Type B pancreatic cell (in vitro differentiated cells): ENCODE results near the gene SIX1. TPM values are rescaled to one million over a fixed set of nuclear protein-coding genes. Genes with fewer than 3 reads are reported as not detected.
A peak's percentile ranks its signal among the peaks of the same experiment; 100 is the strongest.

Experiments
- DNase-seq: peaks from one replicate; pipeline ENCODE4 v3.0.0; 2021; ENCODE audit warnings: mixed read lengths; ENCODE audit not compliant: unreplicated experiment; ENCODE audit errors: extremely low spot score
- H3K27ac Mint-ChIP-seq: 2 replicates; pipeline ENCODE4 v1.8.0; 2021; ENCODE audit warnings: mild to moderate bottlenecking, mixed read lengths
- H3K27me3 Mint-ChIP-seq: 2 replicates; pipeline ENCODE4 v1.8.0; 2021; ENCODE audit warnings: mixed read lengths
- H3K36me3 Mint-ChIP-seq: 2 replicates; pipeline ENCODE4 v1.8.0; 2021; ENCODE audit warnings: mixed read lengths
- H3K4me1 Mint-ChIP-seq: one replicate; pipeline ENCODE4 v1.8.0; 2021; ENCODE audit warnings: mixed read lengths; ENCODE audit not compliant: unreplicated experiment
- H3K4me3 Mint-ChIP-seq: 2 replicates; pipeline ENCODE4 v1.8.0; 2021; ENCODE audit warnings: mild to moderate bottlenecking, mixed read lengths
- H3K9me3 Mint-ChIP-seq: 2 replicates; pipeline ENCODE4 v1.8.0; 2021; ENCODE audit warnings: mixed read lengths
- CTCF ChIP-seq: fragments of 200-600 bp; sonication (generic); conservative IDR thresholded peaks from 2 replicates; pipeline ENCODE4 v1.5.0; 2021; ENCODE audit warnings: antibody characterized with exemption, mild to moderate bottlenecking
- total RNA-seq: library from RNA; stranded (reverse); gene quantifications from 2 replicates; pipeline ENCODE4 v1.2.1, GENCODE V29; 2021; ENCODE audit warnings: low replicate concordance

The SIX1 gene
- total RNA-seq, 1 donor from 2014 or later = 32.6 TPM

DNA sequence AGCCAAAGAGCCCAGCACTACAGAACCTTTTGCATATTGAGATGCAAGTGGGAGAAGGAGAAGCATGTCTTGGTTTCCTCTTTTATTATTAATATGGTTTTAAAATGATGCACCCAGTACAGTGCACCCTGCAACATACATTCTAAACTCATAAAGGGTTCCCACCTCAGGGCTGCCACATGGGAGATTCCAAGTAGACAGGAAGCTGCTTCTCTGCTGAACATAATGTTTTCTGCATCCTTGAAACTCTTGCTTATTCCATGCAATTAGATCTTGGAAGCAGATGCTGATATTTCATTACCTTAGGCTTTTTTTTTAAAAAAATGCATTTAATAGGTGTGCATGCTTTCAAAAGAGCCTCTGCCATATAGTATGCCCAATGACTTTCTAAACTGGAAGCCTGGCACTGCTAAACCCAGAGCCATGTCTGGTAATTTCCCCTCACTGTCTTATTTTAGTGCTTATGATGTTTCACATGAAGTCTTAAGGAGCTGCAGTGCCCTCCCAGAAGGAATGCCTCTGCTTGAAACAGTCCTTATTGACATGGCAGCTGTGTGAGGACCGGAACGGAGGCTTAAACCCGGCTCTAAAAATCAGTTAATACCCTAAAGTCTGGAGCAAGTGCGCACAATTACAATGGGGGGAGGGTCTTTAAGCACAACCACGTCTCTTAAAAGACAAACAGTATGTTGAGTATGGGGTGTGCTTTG is 2.0 kb upstream of the SIX1 start:
- Mint-ChIP-seq H3K4me3 (peak overlapping the region; percentile 94), H3K27ac (peak overlapping the region; percentile 48), H3K4me1 (peaks cover 50% of the 10 kb centered on the region), H3K27me3 (peaks cover 94% of the 10 kb centered on the region), H3K9me3 (no peaks in the 10 kb centered on the region), H3K36me3 (peaks cover 3% of the 10 kb centered on the region)
- no peak for TF ChIP-seq CTCF
- no peak for DNase-seq

GRCh38 chr14:60650373-60650961 is 1.2 kb upstream of the SIX1 start:
- Mint-ChIP-seq H3K9me3 (no peaks in the 10 kb centered on the region), H3K4me3 (peak overlapping the region; percentile 94), H3K27me3 (peaks cover 94% of the 10 kb centered on the region), H3K4me1 (peaks cover 43% of the 10 kb centered on the region), H3K27ac (peak overlapping the region; percentile 50), H3K36me3 (peaks cover 3% of the 10 kb centered on the region)
- no peak for DNase-seq
- no peak for TF ChIP-seq CTCF

DNA sequence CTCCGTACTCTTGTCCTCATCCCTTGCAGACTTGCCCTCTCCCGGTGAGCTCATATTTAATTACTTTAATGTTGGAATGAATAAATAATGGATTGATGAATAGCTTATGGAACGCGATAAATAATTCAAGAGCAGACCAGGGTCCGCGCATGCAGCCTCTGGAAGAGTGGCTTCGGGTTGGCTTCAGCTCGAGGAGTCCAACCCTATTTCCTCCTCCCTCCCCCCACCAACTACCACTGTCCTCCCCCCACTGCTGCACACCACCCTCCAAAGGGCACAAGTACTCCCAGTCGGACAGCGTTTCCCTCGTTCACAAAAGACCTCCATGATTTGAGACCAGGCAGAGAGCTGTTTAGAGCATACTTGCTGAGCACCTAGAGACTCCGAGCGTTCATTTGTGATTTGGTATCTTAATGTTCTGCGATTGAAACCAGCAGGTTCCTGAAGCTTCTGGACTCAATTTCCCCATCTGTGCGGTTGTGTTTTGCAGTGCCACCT is 647 bp upstream of the SIX1 start:
- Mint-ChIP-seq H3K9me3 (no peaks in the 10 kb centered on the region), H3K27me3 (peaks cover 94% of the 10 kb centered on the region), H3K4me3 (peak overlapping the region; percentile 94), H3K4me1 (peaks cover 38% of the 10 kb centered on the region), H3K27ac (peak overlapping the region; percentile 50), H3K36me3 (peaks cover 3% of the 10 kb centered on the region)
- no peak for DNase-seq
- TF ChIP-seq CTCF = no peak

DNA sequence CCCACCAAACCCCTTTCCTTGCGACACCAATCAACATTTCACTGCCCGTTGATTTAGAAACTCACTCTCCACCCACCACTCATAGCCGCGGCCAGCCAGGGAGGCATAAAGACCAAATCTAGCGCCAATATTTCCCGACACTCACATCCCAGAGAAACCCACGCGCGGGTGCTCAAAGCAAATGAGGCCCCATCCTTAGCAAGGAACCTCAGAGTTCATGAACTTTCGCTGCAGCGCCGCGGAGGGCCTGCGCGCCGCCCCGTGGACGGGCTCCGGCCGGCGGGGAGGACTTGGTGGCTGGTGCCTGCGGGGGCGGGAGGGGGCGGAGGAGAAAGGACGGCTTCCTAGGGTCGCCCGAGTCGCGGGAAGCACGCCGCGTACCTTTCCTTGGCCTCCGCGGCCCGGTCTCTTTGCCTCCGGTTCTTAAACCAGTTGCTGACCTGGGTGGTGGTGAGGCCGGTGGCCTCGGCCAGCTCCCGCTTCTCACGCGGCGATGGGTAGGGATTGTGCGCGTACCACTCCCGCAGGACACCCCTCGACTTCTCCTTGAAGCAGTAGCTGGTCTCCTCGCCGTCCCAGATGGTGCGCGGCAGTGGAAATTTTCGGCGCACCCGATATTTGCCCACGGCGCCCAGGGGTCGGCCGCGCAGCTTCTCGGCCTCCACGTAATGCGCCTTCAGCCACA is 886 bp downstream of the SIX1 start:
- Mint-ChIP-seq H3K4me3 (peak overlapping the region; percentile 94), H3K9me3 (no peaks in the 10 kb centered on the region), H3K36me3 (peaks cover 7% of the 10 kb centered on the region), H3K27ac (peak overlapping the region; percentile 74), H3K4me1 (peaks cover 34% of the 10 kb centered on the region), H3K27me3 (peaks cover 94% of the 10 kb centered on the region)
- no peak for TF ChIP-seq CTCF
- peak; percentile 73 for DNase-seq

DNA sequence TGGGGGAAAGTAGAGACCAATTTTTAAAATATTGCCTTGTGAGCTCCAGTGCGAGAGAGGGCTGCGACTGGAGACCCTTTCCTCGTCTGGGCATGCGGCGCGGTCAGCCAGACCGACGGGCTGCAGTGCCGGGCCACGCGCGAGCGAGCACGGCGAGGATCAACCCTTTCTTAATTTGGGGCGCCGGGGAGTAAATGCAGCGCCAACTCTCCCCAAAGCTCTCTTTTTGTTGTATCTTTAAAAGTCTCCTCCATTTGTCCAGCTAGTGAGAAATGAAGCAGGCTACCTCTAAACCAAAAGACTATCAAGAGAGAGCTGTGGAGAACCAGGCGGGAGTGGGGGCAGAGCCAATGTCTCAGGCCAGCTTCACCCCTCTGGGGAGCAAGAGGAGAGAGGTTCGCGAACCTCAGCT is 1.4 kb downstream of the SIX1 start:
- peaks cover 94% of the 10 kb centered on the region for H3K27me3 Mint-ChIP-seq
- H3K36me3 Mint-ChIP-seq = peaks cover 12% of the 10 kb centered on the region
- peaks cover 33% of the 10 kb centered on the region for H3K4me1 Mint-ChIP-seq
- DNase-seq = no peak
- peak overlapping the region; percentile 94 for H3K4me3 Mint-ChIP-seq
- no peak for TF ChIP-seq CTCF
- peak overlapping the region; percentile 74 for H3K27ac Mint-ChIP-seq
- no peaks in the 10 kb centered on the region for H3K9me3 Mint-ChIP-seq
